ENCODE measurements around the gene PPP1R9B.

PPP1R9B gene

GRCh38 chr17:50106393-50107131 is 43.9 kb downstream of the PPP1R9B start:
- TF ChIP-seq POLR2A (IDR thresholded peaks at IDR 0.05; ENCODE audit: low read depth, low read length) = no peak
- DNase-seq (ENCODE audit: insufficient read length, low spot score) (no peak), FAIRE-seq (no peak)

DNA sequence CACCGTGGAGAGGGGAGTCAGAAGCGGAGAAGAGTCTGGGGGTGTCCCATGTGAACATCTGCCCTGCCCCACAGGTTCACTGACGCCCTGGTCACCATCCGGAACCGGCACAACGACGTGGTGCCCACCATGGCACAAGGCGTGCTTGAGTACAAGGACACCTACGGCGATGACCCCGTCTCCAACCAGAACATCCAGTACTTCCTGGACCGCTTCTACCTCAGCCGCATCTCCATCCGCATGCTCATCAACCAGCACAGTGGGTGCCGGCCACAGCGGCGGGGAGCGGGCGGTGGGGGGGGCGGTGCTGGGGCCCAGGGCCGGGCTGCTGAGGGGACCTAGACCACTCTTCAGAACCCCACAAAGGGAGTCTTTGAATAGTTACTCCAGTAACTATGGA is 44.7 kb downstream of the PPP1R9B start:
- DNase-seq (ENCODE audit: insufficient read length, low spot score) = no peak
- no peak for TF ChIP-seq POLR2A (IDR thresholded peaks at IDR 0.05; ENCODE audit: low read depth, low read length)
- FAIRE-seq = no peak

GRCh38 chr17:50103941-50104340 is 46.5 kb downstream of the PPP1R9B start:
- no peak for TF ChIP-seq POLR2A (IDR thresholded peaks at IDR 0.05; ENCODE audit: low read depth, low read length)
- FAIRE-seq (no peak), DNase-seq (ENCODE audit: insufficient read length, low spot score) (no peak)

- DNase-seq (ENCODE audit: insufficient read length, low spot score) = no peak
- no peak for TF ChIP-seq POLR2A (IDR thresholded peaks at IDR 0.05; ENCODE audit: low read depth, low read length)
- FAIRE-seq = no peak
These were observed 47.2 kb downstream of the PPP1R9B start for GRCh38 chr17:50103252-50103651.

DNA sequence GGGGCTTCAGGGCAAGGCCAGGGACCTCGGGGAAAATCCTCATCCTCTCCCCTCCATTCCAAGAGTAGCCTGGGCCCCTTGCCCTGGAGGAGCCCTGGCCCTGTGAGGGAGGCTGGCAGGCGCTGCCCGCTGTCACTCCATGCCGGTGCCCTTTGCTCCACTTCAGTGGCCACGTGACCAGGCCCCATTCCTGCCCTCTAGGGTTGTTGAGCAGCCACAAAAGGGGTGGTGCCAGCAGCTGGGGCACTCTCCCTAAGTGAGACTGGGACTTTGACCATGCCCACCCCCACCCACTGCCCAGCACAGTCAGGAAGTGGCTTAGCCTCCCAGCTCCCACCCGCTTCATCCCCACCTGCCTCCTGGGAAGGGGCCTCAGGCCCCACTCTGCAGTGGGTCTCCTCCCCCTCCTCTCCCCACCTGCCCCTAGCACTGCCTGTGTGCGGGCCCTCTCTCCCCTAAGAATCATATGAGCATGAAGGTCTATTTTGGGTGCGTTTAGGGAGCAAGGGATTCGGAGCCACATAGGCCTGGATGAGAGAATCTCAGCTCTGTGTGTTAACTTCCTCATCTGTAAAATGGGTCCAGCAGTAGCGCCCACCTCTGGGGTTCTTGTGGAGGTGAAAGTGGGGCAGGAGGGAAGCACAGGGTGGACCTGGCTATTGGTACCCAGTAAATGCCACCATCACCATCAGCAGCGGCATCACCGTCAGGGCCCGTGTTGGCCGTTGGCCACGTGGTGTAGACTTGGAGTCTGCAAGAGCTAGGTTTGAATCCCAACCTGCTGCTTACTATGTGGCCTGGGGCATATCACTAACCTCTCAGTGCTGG is 48.1 kb downstream of the PPP1R9B start:
- FAIRE-seq (no peak), DNase-seq (ENCODE audit: insufficient read length, low spot score) (no peak)
- no peak for TF ChIP-seq POLR2A (IDR thresholded peaks at IDR 0.05; ENCODE audit: low read depth, low read length)

- TF ChIP-seq POLR2A (IDR thresholded peaks at IDR 0.05; ENCODE audit: low read depth, low read length) = no peak
- no peak for DNase-seq (ENCODE audit: insufficient read length, low spot score)
These were observed 48.9 kb downstream of the PPP1R9B start for GRCh38 chr17:50101346-50102163.

DNA sequence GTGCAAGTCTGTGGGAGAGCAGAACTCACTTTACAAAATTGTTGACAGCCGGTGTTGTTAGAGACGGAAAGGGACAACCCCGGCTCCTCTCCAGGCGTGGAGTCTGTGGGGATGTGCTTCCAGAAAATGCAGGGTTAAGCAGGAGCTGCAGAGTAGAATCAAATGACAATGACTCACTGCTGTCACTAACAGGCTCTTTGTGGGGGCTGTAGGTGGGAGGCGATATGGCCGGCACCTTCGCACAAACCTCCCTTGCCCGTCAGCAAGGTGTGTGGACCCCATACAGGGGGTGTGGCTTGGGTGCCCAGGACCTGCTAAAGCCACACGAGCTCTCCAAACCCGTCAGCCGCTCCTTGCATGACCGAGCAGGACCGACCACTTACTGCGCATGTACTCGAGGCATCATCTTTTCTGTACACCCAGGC is 49.5 kb downstream of the PPP1R9B start:
- DNase-seq (ENCODE audit: insufficient read length, low spot score) = no peak

More at GRCh38 chr17:50101346-50102163, 48.9 kb downstream of the PPP1R9B start:
- FAIRE-seq = no peak

GRCh38 chr17:50100480-50100883 is 50.0 kb downstream of the PPP1R9B start:
- no peak for TF ChIP-seq POLR2A (IDR thresholded peaks at IDR 0.05; ENCODE audit: low read depth, low read length)
- no peak for FAIRE-seq
- DNase-seq (ENCODE audit: insufficient read length, low spot score) = no peak

More for the DNA sequence above, 49.5 kb downstream of the PPP1R9B start:
- FAIRE-seq = no peak
- no peak for TF ChIP-seq POLR2A (IDR thresholded peaks at IDR 0.05; ENCODE audit: low read depth, low read length)

DNA sequence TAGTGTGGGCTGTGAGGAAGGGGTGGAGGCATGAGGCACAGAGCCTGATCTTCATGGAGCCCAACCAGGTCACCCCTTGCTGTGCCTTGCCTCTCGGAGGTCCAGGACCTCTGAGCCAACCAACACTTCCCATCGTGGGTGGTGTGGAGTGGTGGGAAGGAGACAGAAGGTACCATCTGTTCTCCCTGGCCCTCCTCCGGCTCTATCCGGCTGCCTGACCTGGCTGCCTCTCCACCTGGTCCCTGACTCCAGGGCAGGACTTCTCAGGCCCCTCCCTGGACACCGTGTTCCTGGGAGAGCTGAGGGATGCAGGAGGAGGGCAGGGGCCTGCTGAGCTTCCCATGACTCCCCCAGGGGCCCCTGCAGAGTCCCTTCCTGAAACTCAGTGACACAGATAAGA is 51.5 kb downstream of the PPP1R9B start:
- TF ChIP-seq POLR2A (IDR thresholded peaks at IDR 0.05; ENCODE audit: low read depth, low read length) = no peak
- DNase-seq (ENCODE audit: insufficient read length, low spot score) = no peak
- FAIRE-seq = no peak

- FAIRE-seq = no peak
- TF ChIP-seq POLR2A (IDR thresholded peaks at IDR 0.05; ENCODE audit: low read depth, low read length) = no peak
- DNase-seq (ENCODE audit: insufficient read length, low spot score) = no peak
These were observed 51.9 kb downstream of the PPP1R9B start for GRCh38 chr17:50098583-50098982.

DNA sequence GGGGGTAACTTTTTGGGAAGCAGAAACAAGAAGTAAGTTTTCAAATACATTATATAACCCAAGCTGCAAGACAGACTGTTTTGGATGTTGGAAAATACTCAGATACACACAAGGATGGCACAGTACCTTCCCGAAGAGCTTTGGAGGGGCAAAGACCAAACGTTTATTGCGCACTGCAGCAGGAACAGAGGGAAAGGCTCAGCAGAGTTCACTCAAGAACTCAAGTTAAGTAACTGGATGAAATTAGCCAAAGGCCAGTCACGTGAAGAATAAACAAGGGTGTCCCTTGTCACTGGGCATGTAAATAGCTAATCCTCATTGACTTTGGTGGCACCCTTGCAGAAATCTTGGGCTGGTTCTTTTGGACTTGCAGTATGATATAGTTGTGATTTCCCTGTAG is 52.6 kb downstream of the PPP1R9B start:
- FAIRE-seq = no peak
- DNase-seq (ENCODE audit: insufficient read length, low spot score) = no peak
- no peak for TF ChIP-seq POLR2A (IDR thresholded peaks at IDR 0.05; ENCODE audit: low read depth, low read length)

DNA sequence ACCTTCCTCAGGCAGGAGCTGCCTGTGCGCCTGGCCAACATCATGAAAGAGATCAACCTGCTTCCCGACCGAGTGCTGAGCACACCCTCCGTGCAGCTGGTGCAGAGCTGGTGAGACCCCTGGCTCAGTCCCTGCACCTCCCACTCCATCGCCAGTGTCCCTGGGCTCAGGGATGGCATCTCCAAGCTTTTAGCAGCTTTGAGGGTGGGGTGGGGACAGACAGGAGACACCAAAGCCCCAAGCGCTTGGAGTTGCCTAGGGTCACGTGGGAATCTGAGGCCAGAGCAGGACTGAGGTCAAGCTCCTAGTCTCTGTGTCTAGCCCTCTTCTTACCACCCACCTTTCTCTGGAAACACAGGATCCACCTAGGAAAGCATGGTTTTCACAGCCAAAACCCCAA is 53.0 kb downstream of the PPP1R9B start:
- no peak for FAIRE-seq
- TF ChIP-seq POLR2A (IDR thresholded peaks at IDR 0.05; ENCODE audit: low read depth, low read length) = no peak
- DNase-seq (ENCODE audit: insufficient read length, low spot score) = no peak

DNA sequence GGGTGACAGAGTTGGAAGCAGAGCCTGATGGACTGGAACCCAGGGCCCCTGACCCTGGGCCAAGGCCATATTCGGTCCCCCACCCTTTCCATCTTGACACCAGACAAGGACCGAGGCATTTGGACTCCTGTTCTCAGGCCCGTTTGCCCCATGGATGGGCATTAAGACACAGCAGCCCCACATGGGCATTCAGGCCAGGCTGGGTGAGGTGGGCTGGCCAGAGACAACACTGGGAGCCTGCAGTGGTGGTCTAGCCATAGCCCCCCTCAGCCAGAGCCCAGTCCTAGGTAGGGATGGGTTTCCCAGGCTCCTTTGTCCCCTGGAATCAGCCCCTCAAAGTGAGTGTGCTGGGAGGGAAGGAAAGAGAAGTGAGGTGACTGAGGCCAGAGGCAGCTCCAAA is 53.7 kb downstream of the PPP1R9B start:
- FAIRE-seq (no peak), DNase-seq (ENCODE audit: insufficient read length, low spot score) (no peak)
- no peak for TF ChIP-seq POLR2A (IDR thresholded peaks at IDR 0.05; ENCODE audit: low read depth, low read length)

- no peak for FAIRE-seq
- DNase-seq (ENCODE audit: insufficient read length, low spot score) = no peak
- TF ChIP-seq POLR2A (IDR thresholded peaks at IDR 0.05; ENCODE audit: low read depth, low read length) = no peak
These were observed 54.4 kb downstream of the PPP1R9B start for GRCh38 chr17:50096092-50096491.

Measured in H54 (cell line).